ENCODE data around the gene USP47.

DNA sequence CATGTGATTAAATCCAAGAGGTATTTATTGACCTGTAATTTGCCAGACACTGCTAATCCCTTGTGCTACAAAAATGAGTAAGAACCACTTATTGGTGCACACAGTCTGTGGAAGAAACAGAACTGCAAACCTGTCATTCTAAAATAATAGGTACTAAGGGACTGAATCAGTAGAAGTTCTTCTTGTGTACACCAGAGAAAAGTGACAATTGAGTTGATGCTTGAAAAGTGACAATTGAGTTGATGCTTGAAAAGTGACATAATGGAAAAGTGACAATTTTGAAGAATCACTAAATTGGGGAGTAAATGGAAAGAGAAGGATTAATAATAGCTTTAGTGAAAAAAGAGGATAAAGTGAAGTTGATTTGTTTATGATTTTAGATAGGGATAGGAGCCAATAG lies 110.3 kb downstream of the USP47 start:
- TF ChIP-seq, protein P1, sequence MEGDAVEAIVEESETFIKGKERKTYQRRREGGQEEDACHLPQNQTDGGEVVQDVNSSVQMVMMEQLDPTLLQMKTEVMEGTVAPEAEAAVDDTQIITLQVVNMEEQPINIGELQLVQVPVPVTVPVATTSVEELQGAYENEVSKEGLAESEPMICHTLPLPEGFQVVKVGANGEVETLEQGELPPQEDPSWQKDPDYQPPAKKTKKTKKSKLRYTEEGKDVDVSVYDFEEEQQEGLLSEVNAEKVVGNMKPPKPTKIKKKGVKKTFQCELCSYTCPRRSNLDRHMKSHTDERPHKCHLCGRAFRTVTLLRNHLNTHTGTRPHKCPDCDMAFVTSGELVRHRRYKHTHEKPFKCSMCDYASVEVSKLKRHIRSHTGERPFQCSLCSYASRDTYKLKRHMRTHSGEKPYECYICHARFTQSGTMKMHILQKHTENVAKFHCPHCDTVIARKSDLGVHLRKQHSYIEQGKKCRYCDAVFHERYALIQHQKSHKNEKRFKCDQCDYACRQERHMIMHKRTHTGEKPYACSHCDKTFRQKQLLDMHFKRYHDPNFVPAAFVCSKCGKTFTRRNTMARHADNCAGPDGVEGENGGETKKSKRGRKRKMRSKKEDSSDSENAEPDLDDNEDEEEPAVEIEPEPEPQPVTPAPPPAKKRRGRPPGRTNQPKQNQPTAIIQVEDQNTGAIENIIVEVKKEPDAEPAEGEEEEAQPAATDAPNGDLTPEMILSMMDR (IDR thresholded peaks at IDR 0.05 in 4 of 5, conservative IDR thresholded peaks at IDR 0.05 in 1 of 5) = no peak
- TF ChIP-seq POLR2A (IDR thresholded peaks at IDR 0.05) = no peak

Data from gastrocnemius medialis (tissue), 4 donors.